Heart right ventricle (tissue), 16 donors: Measurements from ENCODE around the gene ATG4A. TPM values are rescaled to one million over a fixed set of nuclear protein-coding genes. Genes with fewer than 3 reads are reported as not detected.

Experiments
- ATAC-seq, 8 donors: fragments of 200-7000 bp; cut with Tn5 transposase; one replicate each; pipeline ENCODE4 v1.9.1; 2020; ENCODE audit warnings: mild to moderate bottlenecking in 8 of 8, moderate library complexity in 8 of 8, moderate number of reproducible peaks in 1 of 8
- DNase-seq, 2 donors: peaks; one replicate each; pipeline ENCODE4 v3.0.0-alpha.2; 2020
- H3K27ac ChIP-seq, 10 donors: fragments of 200-600 bp; sonication (generic) in 2 of 10; one replicate each; pipeline versions ENCODE4 v1.5.0 to v1.8.0; 2020 to 2022; ENCODE audit warnings: mild to moderate bottlenecking in 3 of 10
- H3K27me3 ChIP-seq, 7 donors: fragments of 200-600 bp; one replicate each; pipeline ENCODE4 v1.8.0; 2021 to 2022; ENCODE audit warnings: mild to moderate bottlenecking in 2 of 7
- H3K36me3 ChIP-seq, 9 donors: fragments of 200-600 bp; sonication (generic) in 1 of 9; one replicate each; pipeline versions ENCODE4 v1.5.0 to v1.8.0; 2020 to 2022; ENCODE audit warnings: mild to moderate bottlenecking in 2 of 9
- H3K4me1 ChIP-seq, 9 donors: fragments of 200-600 bp; sonication (generic) in 1 of 9; one replicate each; pipeline versions ENCODE4 v1.5.0 to v1.8.0; 2020 to 2022; ENCODE audit warnings: mild to moderate bottlenecking in 4 of 9
- H3K4me3 ChIP-seq, 10 donors: fragments of 200-600 bp; sonication (generic) in 2 of 10; one replicate each; pipeline versions ENCODE4 v1.5.0 to v1.8.0; 2020 to 2022; ENCODE audit warnings: mild to moderate bottlenecking in 7 of 10, moderate library complexity in 2 of 10
- H3K9me3 ChIP-seq, 11 donors: fragments of 200-600 bp in 10 of 11; sonication (generic) in 2 of 11; one replicate each; pipeline versions ENCODE4 v1.5.0 to v1.8.0; 2013 to 2022; ENCODE audit warnings: mild to moderate bottlenecking in 2 of 11, control low read depth in 1 of 11, moderate library complexity in 1 of 11
- CTCF ChIP-seq, 9 donors: fragments of 200-600 bp; sonication (generic) in 2 of 9; IDR thresholded peaks; one replicate each; pipeline versions ENCODE4 v1.5.0 to v1.8.0; 2021 to 2022; ENCODE audit warnings: antibody characterized with exemption in 9 of 9, mild to moderate bottlenecking in 5 of 9, moderate library complexity in 1 of 9
- WGBS, 2 donors: extraction: QIAGEN DNeasy Blood & Tissue Kit; methylation state at CpG; one replicate each; pipeline ENCODE4 v1.1.7; 2013; ENCODE audit warnings: inconsistent platforms in 1 of 2; 5-methylcytosine and 5-hydroxymethylcytosine counted together
- intact Hi-C, 10 donors: fragments of 100-400 bp; cut with DNase I; formaldehyde crosslinking; loops; one replicate each; pipeline versions ENCODE4 v1.11.1 to v1.14.2; 2022
- polyA plus RNA-seq, 2 donors: library from polyadenylated mRNA; stranded (reverse); fragments of 200-250 nt; gene quantifications; one replicate each; pipeline ENCODE4 v1.2.3, GENCODE V29; 2013
- total RNA-seq, 10 donors: library from RNA; stranded (reverse); fragmentation: NEBNext Ultra II Directional in 3 of 10; extraction: Animal tissue kit (Norgen Biotek cat#: 25700) in 3 of 10; gene quantifications; one replicate each; pipeline versions ENCODE4 v1.2.1 to v1.2.4, GENCODE V29; 2021 to 2023
- donor health status: Arrhythmogenic right ventricular cardiomyopathy.
- donor health status: ischemic (EF 13 %, LVEDD 7.1; RV severe dilation, severe dysfunction).
- donor health status: healthy with polysubstance abuse.
- donor health status: DM: no; HTN: yes; CAD: no.
- donor health status: DM: no; HTN: no; CAD: no.
- donor health status: ischemic (EF 25% LVEDD 6.9; RV normal size, moderate dysfunction).
- donor health status: ischemic (EF 25% LVEDD 5.7; RV mildly dilated, moderate dysfunction).
- donor health status: healthy.
- donor health status: DM: yes; HTN: yes; CAD: no.
- donor health status: Ischemic cardiomyopathy.
- donor health status: ischemic (EF 35%, LVEDD 5.7; RV mildly dilated, moderate dysfunction).
- donor health status: nonischemic (EF 11% LVEDD 7.7; RV severe dilation, severe dysfunction).
- donor health status: DM: yes; HTN: yes; CAD: no.
- donor health status: PGD.
- donor health status: ischemic (EF 29% LVEDD 5.4; RV normal size, mild dysfunction).
- donor health status: nonischemic (EF 23%, LVEDD 6.1; RV moderate dilation, normal function).

Gene ATG4A
- total and polyA plus RNA-seq, 12 donors: 13.1 to 20.5 (median 17.1) TPM

- Histone ChIP-seq H3K27ac (no peak overlapping the region), H3K27me3 (peaks cover 0 to 83% (median 0%) of the 10 kb centered on the region in 7 donors), H3K4me1 (no peaks in the 10 kb centered on the region), H3K9me3 (no peaks in the 10 kb centered on the region), H3K36me3 (no peaks in the 10 kb centered on the region), H3K4me3 (no peak overlapping the region)
- TF ChIP-seq CTCF (IDR thresholded peaks at IDR 0.05): no peak
- no peak for ATAC-seq
- intact Hi-C loops: no loop called here
- no peak for DNase-seq
These were observed 38.4 kb upstream of the ATG4A start for GRCh38 chrX:108053218-108053617.

- Histone ChIP-seq H3K9me3 (no peaks in the 10 kb centered on the region), H3K27ac (no peak overlapping the region), H3K4me3 (no peak overlapping the region), H3K4me1 (no peaks in the 10 kb centered on the region), H3K27me3 (peaks cover 0 to 67% (median 0%) of the 10 kb centered on the region in 7 donors), H3K36me3 (no peaks in the 10 kb centered on the region)
- TF ChIP-seq CTCF (IDR thresholded peaks at IDR 0.05): no peak
- ATAC-seq: no peak
- no peak for DNase-seq
- intact Hi-C loops: no loop called here
These were observed 36.0 kb upstream of the ATG4A start for GRCh38 chrX:108055546-108055945.

GRCh38 chrX:108059801-108060200, 31.8 kb upstream of the ATG4A start:
- intact Hi-C loops: loop anchor here in 1 of 10 donors (5.0 kb wide), 1 partner anchor 32 kb away; no protein-coding TSS in a partner anchor
- 64 to 66% methylated on average over 1 of the region's 1 CpG for WGBS, 2 donors
- DNase-seq (no peak), ATAC-seq (no peak)
- no peak for TF ChIP-seq CTCF (IDR thresholded peaks at IDR 0.05)
- Histone ChIP-seq H3K36me3 (no peaks in the 10 kb centered on the region), H3K4me1 (no peaks in the 10 kb centered on the region), H3K9me3 (no peaks in the 10 kb centered on the region), H3K27ac (no peak overlapping the region), H3K4me3 (no peak overlapping the region), H3K27me3 (peaks cover 0 to 36% (median 0%) of the 10 kb centered on the region in 7 donors)

GRCh38 chrX:108064001-108064400, 27.6 kb upstream of the ATG4A start:
- peaks cover 0 to 55% (median 0%) of the 10 kb centered on the region in 7 donors for H3K27me3 ChIP-seq
- H3K9me3 ChIP-seq: no peaks in the 10 kb centered on the region
- H3K4me3 ChIP-seq: no peak overlapping the region
- intact Hi-C loops: loop anchor here in 1 of 10 donors (5.0 kb wide), 1 partner anchor 37 kb away; no protein-coding TSS in a partner anchor
- WGBS, 2 donors: 76 to 79% methylated on average over 1 of the region's 1 CpG
- no peak for ATAC-seq
- H3K36me3 ChIP-seq: no peaks in the 10 kb centered on the region
- H3K4me1 ChIP-seq: no peaks in the 10 kb centered on the region
- TF ChIP-seq CTCF (IDR thresholded peaks at IDR 0.05): no peak
- no peak for DNase-seq
- no peak overlapping the region for H3K27ac ChIP-seq
